Neural cell (in vitro differentiated cells): ENCODE data around the gene HOXB4. TPM values are rescaled to one million over a fixed set of nuclear protein-coding genes. Genes with fewer than 3 reads are reported as not detected.

ENCODE experiments used
- H2AFZ ChIP-seq: fragments of 200-600, 300-800 bp; sonication (generic), shearing (Covaris generic); 2 replicates; pipeline ENCODE4 v1.6.0; 2014; ENCODE audit warnings: low read depth, mild to moderate bottlenecking, antibody characterized with exemption, low read length, moderate library complexity
- H3F3A ChIP-seq: fragments of 200-600 bp; shearing (Covaris generic); 2 replicates; pipeline ENCODE4 v1.6.1; 2016; ENCODE audit warnings: mild to moderate bottlenecking, moderate library complexity, mixed read lengths, antibody characterized with exemption, low read length; ENCODE audit not compliant: insufficient read depth, poor library complexity, severe bottlenecking
- H3K27ac ChIP-seq: fragments of 200-600, 300-800 bp; sonication (generic), shearing (Covaris generic); 2 replicates; pipeline ENCODE4 v1.5.1; 2014; ENCODE audit warnings: mild to moderate bottlenecking, low read length, moderate library complexity
- H3K27me3 ChIP-seq: fragments of 300-800, 200-600 bp; sonication (generic), shearing (Covaris generic); 2 replicates; pipeline ENCODE4 v1.6.0; 2014; ENCODE audit warnings: mild to moderate bottlenecking, low read depth, low read length, moderate library complexity; ENCODE audit not compliant: insufficient read depth
- H3K36me3 ChIP-seq: fragments of 300-800, 200-600 bp; sonication (generic), shearing (Covaris generic); 2 replicates; pipeline ENCODE4 v1.5.1; 2014; ENCODE audit warnings: mild to moderate bottlenecking, antibody characterized with exemption, low read length, moderate library complexity; ENCODE audit not compliant: insufficient read depth
- H3K4me2 ChIP-seq: fragments of 300-800, 200-600 bp; sonication (generic), shearing (Covaris generic); 2 replicates; pipeline ENCODE4 v1.6.0; 2014; ENCODE audit warnings: mild to moderate bottlenecking, low read length
- H3K4me3 ChIP-seq: fragments of 300-800, 200-600 bp; sonication (generic), shearing (Covaris generic); 2 replicates; pipeline ENCODE4 v1.5.1; 2014; ENCODE audit warnings: mild to moderate bottlenecking, low read length, moderate library complexity
- H3K79me2 ChIP-seq: fragments of 200-600 bp; shearing (Covaris generic); replicated peaks from 2 replicates; pipeline ENCODE4 v1.6.0; 2014; ENCODE audit warnings: mild to moderate bottlenecking, low read length, moderate library complexity; ENCODE audit not compliant: insufficient read depth
- H3K9ac ChIP-seq: fragments of 300-800, 200-600 bp; sonication (generic), shearing (Covaris generic); 2 replicates; pipeline ENCODE4 v1.6.1; 2016; ENCODE audit warnings: mild to moderate bottlenecking, low read length, mixed read lengths
- H3K9me2 ChIP-seq: fragments of 200-600 bp; shearing (Covaris generic); 2 replicates; pipeline ENCODE4 v1.6.1; 2016; ENCODE audit warnings: mild to moderate bottlenecking, low read length, mixed read lengths; ENCODE audit not compliant: insufficient read depth
- H3K9me3 ChIP-seq: fragments of 200-600, 300-800 bp; sonication (generic), shearing (Covaris generic); 2 replicates; pipeline ENCODE4 v1.6.1; 2016; ENCODE audit warnings: mild to moderate bottlenecking, mixed run types, low read length, moderate library complexity, mixed read lengths
- H4K20me1 ChIP-seq: fragments of 200-600 bp; shearing (Covaris generic); 2 replicates; pipeline ENCODE4 v1.6.1; 2016; ENCODE audit warnings: mild to moderate bottlenecking, mixed run types; ENCODE audit not compliant: insufficient read depth
- CTCF ChIP-seq: fragments of 450-650 bp; IDR thresholded peaks from 2 replicates; pipeline ENCODE4 v1.5.1; 2014; ENCODE audit warnings: antibody characterized with exemption, mild to moderate bottlenecking, moderate library complexity; ENCODE audit not compliant: poor library complexity, severe bottlenecking
- EP300 ChIP-seq: fragments of 450-650 bp; conservative IDR thresholded peaks from 2 replicates; pipeline ENCODE4 v1.6.1; 2014; ENCODE audit warnings: antibody characterized with exemption, mild to moderate bottlenecking, moderate library complexity; ENCODE audit not compliant: poor library complexity, severe bottlenecking
- EZH2 ChIP-seq: fragments of 200-600, 300-800 bp; shearing (Covaris generic), sonication (generic); IDR thresholded peaks from 2 replicates; pipeline ENCODE4 v1.6.1; 2014; ENCODE audit warnings: antibody characterized with exemption, low read length, borderline replicate concordance, mild to moderate bottlenecking; ENCODE audit not compliant: insufficient read depth, poor library complexity, severe bottlenecking
- MXI1 ChIP-seq: fragments of 450-650 bp; conservative IDR thresholded peaks from 2 replicates; pipeline ENCODE4 v1.6.1; 2014; ENCODE audit warnings: antibody characterized with exemption, mild to moderate bottlenecking; ENCODE audit not compliant: poor library complexity, severe bottlenecking
- POLR2AphosphoS5 ChIP-seq: IDR thresholded peaks from 2 replicates; pipeline ENCODE4 v1.6.1; 2012
- RAD21 ChIP-seq: fragments of 450-650 bp; conservative IDR thresholded peaks from 2 replicates; pipeline ENCODE4 v1.6.1; 2014; ENCODE audit warnings: antibody characterized with exemption, mild to moderate bottlenecking, moderate library complexity
- REST ChIP-seq: IDR thresholded peaks from 2 replicates; pipeline ENCODE4 v1.6.1; 2012; ENCODE audit warnings: borderline replicate concordance
- SMC3 ChIP-seq: fragments of 450-650 bp; conservative IDR thresholded peaks from 2 replicates; pipeline ENCODE4 v1.6.1; 2014; ENCODE audit warnings: antibody characterized with exemption, mild to moderate bottlenecking, moderate library complexity; ENCODE audit not compliant: poor library complexity
- TAF1 ChIP-seq: IDR thresholded peaks from 2 replicates; pipeline ENCODE4 v1.6.1; 2012; ENCODE audit warnings: low read depth
- polyA plus RNA-seq: library from polyadenylated mRNA; depleted of rRNA; stranded (reverse); fragments of >200 nt; gene quantifications from 2 replicates; pipeline ENCODE4 v1.2.3, GENCODE V29; 2014

Gene HOXB4
- polyA plus RNA-seq, 1 donor from 2014 or later, result not detected

DNA sequence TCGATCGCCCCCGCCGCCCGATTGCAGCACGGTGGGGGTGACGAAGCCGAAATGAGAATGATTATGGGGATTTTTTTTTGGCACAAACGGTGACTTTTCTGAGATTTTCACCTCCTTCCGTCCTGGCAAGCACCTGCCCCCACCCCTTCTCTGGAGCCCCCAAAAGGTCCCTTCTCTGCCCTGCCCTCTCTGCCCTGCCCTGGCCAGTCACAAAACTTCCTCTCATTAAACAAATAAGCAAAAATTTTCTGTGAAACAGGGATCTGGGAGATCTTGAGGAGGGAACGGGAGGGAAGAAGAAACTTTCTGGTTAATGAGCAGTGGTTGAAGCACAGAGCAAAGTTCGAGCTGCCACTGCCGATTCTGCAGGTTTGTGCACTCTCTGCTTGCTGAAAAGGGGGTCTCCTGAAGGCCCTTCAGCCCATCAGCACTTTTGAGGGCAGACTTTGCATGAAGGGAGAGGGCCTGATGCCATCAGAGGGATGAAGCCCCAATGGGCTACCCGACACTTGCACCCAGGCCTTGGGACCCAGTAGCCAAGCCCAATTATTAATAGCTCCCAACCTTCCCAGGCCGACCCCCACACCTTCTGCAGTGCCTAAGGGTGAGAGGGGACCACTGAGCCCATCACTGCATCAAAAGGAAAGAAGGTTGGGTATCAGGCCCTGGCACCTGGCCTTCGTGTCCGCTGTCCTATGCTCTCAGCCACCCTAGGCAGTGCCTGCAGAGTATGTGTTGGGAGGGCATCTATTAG is 38.0 kb upstream of the HOXB4 start:
- no peak overlapping the region for H2AFZ ChIP-seq
- no peaks in the 10 kb centered on the region for H3K36me3 ChIP-seq
- peaks cover 100% of the 10 kb centered on the region for H3K27me3 ChIP-seq
- H3F3A ChIP-seq, result no peaks in the 10 kb centered on the region
- H3K9ac ChIP-seq, result no peak overlapping the region
- no peak for TF ChIP-seq REST
- TF ChIP-seq CTCF, result no peak
- TF ChIP-seq POLR2AphosphoS5, result no peak
- TF ChIP-seq TAF1, result no peak
- TF ChIP-seq SMC3, result no peak
- no peak for TF ChIP-seq EP300
- H4K20me1 ChIP-seq, result no peaks in the 10 kb centered on the region
- no peaks in the 10 kb centered on the region for H3K9me3 ChIP-seq
- no peaks in the 10 kb centered on the region for H3K79me2 ChIP-seq
- no peak overlapping the region for H3K27ac ChIP-seq
- H3K4me2 ChIP-seq, result no peak overlapping the region
- no peaks in the 10 kb centered on the region for H3K9me2 ChIP-seq
- no peak overlapping the region for H3K4me3 ChIP-seq

DNA sequence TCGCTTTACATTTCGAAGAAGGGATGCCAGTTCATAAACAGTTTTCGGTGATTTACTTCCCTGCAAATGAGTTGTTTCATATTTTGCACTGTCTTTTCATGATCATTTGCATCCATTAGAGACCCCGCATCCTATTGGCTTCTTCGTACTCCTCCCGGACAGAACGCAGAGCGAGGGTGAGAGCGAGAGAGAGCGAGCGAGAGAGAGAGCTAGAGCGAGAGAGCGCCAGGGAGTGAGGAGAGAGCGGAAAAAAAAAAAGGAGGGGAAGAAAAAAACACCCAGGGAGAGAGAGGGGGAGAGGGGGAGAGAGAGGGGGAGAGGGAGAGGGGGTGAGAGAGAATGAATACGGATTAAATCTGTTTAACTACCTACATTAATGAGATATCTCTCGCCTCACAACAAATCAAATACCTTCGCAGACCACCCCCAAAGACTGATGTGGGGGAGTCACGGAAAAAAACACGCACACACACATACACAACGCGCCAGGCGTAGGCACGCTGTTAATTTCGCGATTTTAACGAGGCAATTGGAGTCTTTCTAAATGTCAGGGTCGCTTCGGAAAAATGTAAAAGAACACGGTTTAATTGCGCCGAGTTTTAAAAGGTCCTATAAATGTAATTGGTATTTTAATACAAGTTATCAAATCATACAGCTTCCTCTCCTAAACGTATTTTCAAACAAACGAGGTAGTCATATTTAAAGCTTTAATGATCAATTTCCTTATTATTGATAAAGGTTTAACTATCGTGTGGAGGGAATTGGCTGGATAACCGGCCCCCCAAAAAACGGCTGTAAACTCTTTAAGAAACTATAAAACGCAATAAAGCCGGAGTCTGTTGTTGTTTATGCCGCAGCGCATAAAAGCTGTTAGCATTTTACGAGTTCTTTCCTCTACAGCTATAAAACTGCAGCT is 37.2 kb upstream of the HOXB4 start, which contains the start of gene HOXB8:
TSS of gene HOXB8 (minus strand) at position 246 of the 916 bp plus-strand sequence. CDS start 588 bp downstream, outside the sequence.
- Histone ChIP-seq H3K9me2 (no peaks in the 10 kb centered on the region), H3K9ac (no peak within 1 kb of the TSS), H2AFZ (no peak within 1 kb of the TSS), H3K4me2 (no peak within 1 kb of the TSS), H3K27me3 (peaks cover 100% of the 10 kb centered on the region), H3K4me3 (no peak within 1 kb of the TSS), H3K27ac (no peak within 1 kb of the TSS), H3K36me3 (no peaks in the 10 kb centered on the region), H4K20me1 (no peaks in the 10 kb centered on the region), H3F3A (no peaks in the 10 kb centered on the region), H3K9me3 (no peaks in the 10 kb centered on the region), H3K79me2 (no peaks in the 10 kb centered on the region)
- TF ChIP-seq TAF1, result no peak
- TF ChIP-seq POLR2AphosphoS5, result no peak
- no peak for TF ChIP-seq RAD21
- TF ChIP-seq REST, result no peak
- no peak for TF ChIP-seq EZH2
- TF ChIP-seq MXI1, result no peak
- no peak for TF ChIP-seq CTCF
- TF ChIP-seq SMC3, result no peak
- no peak for TF ChIP-seq EP300
